T-cell (primary cell): ENCODE results near the gene WFIKKN2. TPM values are rescaled to one million over a fixed set of nuclear protein-coding genes. Genes with fewer than 3 reads are reported as not detected.

ENCODE experiments used
- total RNA-seq, 35 experiments: library from RNA in 6 of 35; stranded (reverse) in 6 of 35; fragments of 120-200 nt in 1 of 35; gene quantifications; one replicate each; pipeline versions ENCODE4 v1.2.1 to v1.2.4 and lab custom pipeline; 2013 to 2026

Gene WFIKKN2
- total RNA-seq, 5 donors from 2014 or later (not counting 1 experiment from before 2014, with no cell fraction given): not detected

Other genes starting within 250 kb of the WFIKKN2 start
- 1 to 10 TPM in 3 of 5 donors, under 1 TPM in 1, not detected in 1; 0.75 to 2.2 (median 1.5) TPM for gene ABCC3, start 200.7 kb upstream of the WFIKKN2 start, total RNA-seq
- 10 to 100 TPM; 30.3 to 37.6 (median 34.5) TPM for gene ANKRD40, start 127.7 kb upstream of the WFIKKN2 start, total RNA-seq
- gene LUC7L3, start 116.0 kb upstream of the WFIKKN2 start, total RNA-seq: 100 to 1,000 TPM; 126 to 273 (median 232) TPM
- gene ANKRD40CL, start 68.1 kb upstream of the WFIKKN2 start, total RNA-seq: not detected
- gene TOB1, start 30.8 kb downstream of the WFIKKN2 start, total RNA-seq: 100 to 1,000 TPM in 2 of 5 donors, 10 to 100 TPM in 3; 75.4 to 310 (median 92.6) TPM